Fibroblast of skin of left quadriceps (primary cell): ENCODE data around the gene HMG20A.
"Not testable (repeated sequence)": the region's sequence is repeated elsewhere in the genome, so short reads cannot be mapped to it uniquely, and the experiment has no call there.

Experiments used
- DNase-seq, 2 experiments: peaks; one replicate each; pipeline ENCODE4 v3.0.0-alpha.2; 2013; ENCODE audit warnings: low read depth in 2 of 2

Gene HMG20A

GRCh38 chr15:77406846-77407245 is 13.8 kb upstream of the HMG20A start:
- DNase-seq: no peak

GRCh38 chr15:77409259-77410156 is 11.2 kb upstream of the HMG20A start:
- no peak for DNase-seq

- DNase-seq: not testable (repeated sequence)
Observed at GRCh38 chr15:77410157-77410500, 10.6 kb upstream of the HMG20A start.

- no peak for DNase-seq
Observed at GRCh38 chr15:77410701-77411618, 9.7 kb upstream of the HMG20A start.

DNA sequence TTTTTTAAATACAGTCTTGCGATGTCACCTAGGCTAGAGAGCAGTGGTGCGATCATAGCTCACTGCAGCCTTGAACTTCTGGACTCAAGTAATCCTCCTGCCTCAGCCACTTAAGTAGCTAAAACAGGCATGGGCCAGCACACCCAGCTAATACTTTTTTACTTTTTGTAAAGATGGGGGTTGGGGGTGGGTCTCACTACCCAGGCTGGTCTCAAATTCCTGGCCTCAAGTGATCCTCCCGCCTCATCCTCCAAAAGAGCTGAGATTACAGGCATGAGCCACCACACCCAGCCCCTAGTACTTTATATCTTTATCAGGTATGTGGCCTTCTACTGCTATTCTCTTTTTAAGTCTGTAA is 9.1 kb upstream of the HMG20A start:
- DNase-seq: no peak

GRCh38 chr15:77412972-77413698 is 7.6 kb upstream of the HMG20A start:
- no peak for DNase-seq

GRCh38 chr15:77413699-77414349 is 6.9 kb upstream of the HMG20A start:
- no peak for DNase-seq

DNA sequence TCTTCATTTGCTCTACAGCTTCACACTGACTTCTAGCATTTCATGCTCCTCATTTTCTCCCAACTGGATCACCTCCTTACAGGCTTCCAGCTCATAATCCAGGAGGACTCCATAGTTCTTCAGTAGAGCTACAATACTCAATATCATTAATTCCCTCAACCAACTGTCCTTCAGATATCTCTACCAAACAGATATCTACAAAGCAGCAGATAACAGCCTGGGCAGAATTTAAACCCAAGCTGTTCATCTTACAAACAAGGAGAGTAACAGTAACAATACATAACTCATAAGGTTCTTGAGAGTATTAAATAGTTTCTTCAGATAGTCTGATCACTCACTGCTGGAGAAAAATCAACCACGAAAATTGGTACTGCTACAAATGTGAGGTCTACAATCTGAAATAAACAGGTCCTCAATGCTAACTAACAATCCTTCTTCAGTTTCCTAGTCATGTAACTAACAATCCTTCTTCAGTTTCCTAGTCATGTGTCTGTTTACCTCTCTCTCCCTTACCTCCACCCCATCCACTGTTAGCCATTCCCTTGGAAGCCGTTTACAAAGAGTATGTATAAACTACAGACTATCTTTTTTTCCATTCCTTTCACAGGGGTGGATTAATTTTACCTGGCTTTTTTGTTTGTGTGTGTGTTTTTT is 5.8 kb upstream of the HMG20A start:
- DNase-seq: no peak

DNA sequence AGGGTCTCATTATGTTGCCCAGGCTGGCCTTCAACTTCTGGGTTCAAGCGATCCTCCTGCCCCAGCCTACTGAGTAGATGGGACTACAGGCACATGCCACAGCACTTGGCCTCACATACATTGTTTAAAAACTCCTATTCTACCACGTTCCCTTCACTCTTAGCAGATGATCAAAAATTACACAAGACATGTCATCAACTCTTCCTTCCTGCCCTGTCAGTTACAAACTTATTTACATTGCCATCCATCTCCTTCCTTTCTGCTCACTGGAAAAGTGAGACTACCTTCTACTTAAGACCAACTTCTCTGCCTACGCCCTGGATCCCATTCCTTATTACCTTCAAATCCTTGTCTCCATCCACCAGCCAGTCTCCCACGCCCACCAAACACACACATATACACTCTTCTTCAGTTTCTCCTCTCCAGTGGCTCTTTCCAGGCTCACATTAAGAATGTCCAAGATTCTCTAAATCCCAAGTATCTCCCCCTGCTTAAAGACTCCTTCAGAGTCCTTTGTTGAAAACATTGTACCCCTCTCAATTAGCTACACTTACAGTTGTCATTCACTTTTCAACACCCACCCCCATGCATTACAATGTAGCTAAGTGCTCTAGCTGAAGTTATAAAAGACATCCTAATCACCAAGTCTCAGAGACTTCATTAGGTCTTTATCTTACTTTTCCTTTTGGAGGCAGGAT is 5.1 kb upstream of the HMG20A start:
- no peak for DNase-seq

GRCh38 chr15:77416148-77416455 is 4.6 kb upstream of the HMG20A start:
- DNase-seq: no peak

GRCh38 chr15:77416954-77417353 is 3.7 kb upstream of the HMG20A start:
- no peak for DNase-seq

GRCh38 chr15:77417602-77418001 is 3.1 kb upstream of the HMG20A start:
- DNase-seq: no peak

DNA sequence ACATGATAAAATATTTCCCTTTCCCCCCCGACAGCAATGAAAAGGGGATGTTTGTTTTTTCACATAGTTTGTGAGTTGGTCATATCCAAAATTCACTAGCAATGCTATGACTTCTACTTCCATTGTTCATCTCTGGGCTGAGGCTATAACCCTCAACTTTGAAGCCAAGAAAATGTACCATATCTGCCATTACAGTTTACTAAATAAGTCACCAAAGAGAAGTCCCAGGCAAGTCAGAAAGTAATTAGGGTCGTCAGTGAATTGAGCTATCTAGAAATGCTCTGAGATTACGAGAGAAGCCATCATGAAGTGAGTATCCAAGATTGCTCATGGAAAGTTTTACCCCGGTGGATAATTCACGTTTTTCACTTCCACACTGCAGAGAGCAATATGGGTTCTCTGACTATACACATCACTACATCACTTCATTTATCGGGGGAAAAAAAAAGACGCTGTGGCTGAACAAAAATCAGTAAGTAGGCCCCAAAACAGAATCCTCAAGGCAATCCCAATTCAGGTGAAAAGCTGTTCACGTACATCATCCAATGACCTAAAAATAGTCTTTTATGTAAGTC is 2.2 kb upstream of the HMG20A start:
- no peak for DNase-seq

GRCh38 chr15:77418966-77419835 is 1.5 kb upstream of the HMG20A start:
- DNase-seq: peak in 1 of 2 experiments; percentile 40

DNA sequence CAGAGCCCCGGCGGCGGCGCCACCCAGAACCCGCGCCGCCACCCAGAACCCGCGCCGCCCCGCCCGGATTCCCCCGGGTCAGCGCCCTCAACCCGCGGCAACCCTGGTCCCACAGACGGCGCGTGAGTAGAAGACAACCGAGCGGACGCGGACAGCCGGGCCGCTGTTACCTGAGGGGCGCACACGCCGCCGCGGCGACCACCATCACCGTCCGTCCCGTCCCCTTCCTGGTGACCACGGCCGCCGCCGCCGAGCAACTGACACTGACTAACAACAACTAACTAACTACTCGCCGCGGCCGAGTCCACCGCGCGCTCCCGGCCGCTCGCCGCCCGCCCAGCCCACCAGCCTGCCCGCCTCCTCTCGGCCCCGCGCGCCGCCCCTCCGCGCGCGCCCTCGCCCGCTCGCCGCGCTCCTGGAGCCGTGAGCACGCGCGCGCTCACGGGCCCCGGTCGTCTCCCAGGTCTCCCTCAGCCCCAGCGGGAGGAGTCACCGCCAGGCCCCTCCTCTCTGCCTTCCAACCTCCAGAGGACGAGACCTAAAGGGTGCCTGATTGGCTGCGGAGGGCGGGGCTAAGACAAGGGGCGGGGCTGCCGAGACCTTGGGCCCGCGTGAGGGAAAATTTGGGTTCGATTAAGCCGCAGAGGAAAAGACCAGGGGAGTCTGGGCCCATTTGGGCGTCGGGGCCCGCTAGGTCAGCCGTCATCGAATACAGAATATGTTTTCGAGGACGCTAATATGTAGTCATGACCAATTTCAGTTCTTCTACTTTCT is 665 bp upstream of the HMG20A start, which contains the start of gene PEAK1:
PEAK1 (minus strand) TSS at position 269 of the 774 bp plus-strand sequence. CDS start 238,178 bp downstream, outside the sequence.
- DNase-seq: peak; percentile 99

GRCh38 chr15:77421370-77421700 is 647 bp downstream of the HMG20A start:
- DNase-seq: no peak

DNA sequence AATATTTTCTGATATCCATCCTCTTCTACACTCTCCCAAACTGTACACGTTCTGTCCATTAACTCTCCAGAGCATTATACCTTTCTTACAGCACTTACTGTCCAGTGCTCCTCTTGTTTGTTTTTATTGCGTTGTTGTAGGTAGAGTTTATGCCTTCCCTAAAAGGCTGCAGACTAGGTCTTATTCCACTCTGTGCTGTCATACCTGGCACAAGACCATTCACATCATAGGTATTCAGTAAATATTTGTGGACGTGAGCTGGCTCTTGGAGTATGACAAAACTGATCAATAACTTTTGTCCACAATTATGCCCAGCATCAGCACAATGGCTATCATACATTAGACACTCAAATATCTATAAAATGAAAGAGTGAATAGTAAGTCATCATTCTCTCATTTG is 4.4 kb downstream of the HMG20A start:
- DNase-seq: no peak

DNA sequence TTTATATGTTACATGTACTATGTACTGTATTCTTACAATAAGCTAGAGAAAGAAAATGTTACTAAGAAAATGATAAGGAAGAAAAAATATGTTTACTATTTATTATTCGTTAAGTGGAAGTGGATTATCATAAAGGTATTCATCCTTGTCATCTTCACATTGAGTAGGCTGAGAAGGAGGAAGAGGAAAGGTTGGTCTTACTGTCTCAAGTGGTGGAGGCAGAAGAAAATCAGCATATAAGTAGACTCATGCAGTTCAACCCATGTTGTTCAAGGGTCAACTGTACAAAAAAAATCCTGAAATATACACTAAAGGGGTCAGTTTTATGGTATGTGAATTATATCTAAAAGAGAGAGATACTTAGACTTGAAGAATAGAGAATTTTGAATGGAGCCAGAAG is 5.7 kb downstream of the HMG20A start:
- no peak for DNase-seq

DNA sequence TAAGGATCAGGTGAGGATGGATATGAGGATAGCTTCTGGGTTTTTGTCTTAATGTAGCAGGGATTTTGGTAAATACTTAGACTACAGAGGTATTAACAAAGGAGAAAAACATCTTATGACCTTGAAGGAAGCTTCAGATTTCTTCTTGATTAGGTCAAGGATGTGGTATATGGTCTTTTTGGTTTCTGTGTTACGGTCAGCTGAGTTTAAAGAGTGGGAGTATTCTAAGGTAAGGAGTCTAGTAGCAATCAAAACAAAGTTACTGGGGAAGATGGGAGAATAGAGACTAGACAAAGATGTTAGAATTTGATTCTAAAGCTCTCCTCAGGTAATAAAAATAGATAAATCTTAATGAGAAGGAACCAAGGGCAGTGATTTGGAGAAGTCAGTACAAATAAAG is 6.2 kb downstream of the HMG20A start:
- DNase-seq: no peak
